NCI-H748 (cell line): Measurements from ENCODE around the gene UBE2E2.

Experiments
- DNase-seq: peaks from one replicate; lab custom pipeline; 2025; ENCODE audit not compliant: unreplicated experiment; lab: John Stamatoyannopoulos, UW

Gene UBE2E2

DNA sequence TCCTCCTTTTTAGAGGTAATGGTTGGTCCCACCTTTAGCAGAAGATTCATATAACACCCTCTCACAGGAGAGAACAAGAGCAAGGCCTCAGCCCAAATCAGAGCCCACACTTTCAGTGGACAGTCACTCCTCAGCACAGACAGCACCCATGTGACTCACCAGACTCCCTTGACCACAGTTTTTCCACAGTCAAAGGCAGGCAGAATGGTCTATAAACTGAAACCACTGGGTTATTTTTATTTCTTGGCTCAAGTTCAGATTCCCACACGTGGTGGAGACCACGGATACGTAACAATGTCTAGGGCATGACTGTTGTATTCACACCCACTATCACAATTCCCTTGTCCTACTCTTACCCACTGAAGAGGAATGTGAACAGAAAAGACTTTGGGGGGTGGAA is 364.8 kb downstream of the UBE2E2 start:
- no peak for DNase-seq

DNA sequence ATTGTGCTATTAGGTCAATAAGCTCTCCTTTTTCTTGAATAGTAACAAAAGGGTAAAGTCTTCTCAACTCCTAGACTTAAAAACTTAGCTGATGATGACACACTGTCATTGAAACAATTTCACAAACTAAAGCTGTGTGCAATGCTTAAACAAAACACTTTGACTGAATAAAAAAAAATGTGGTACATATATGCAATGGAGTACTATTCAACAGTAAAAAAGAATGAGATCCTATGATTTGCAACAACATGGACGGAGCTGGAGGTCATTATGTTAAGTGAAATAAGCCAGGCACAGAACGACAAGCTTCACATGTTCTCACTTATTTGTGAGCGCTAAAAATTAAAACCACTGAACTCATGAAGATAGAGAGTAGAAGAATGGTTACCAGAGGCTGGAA is 370.7 kb downstream of the UBE2E2 start:
- DNase-seq: no peak

DNA sequence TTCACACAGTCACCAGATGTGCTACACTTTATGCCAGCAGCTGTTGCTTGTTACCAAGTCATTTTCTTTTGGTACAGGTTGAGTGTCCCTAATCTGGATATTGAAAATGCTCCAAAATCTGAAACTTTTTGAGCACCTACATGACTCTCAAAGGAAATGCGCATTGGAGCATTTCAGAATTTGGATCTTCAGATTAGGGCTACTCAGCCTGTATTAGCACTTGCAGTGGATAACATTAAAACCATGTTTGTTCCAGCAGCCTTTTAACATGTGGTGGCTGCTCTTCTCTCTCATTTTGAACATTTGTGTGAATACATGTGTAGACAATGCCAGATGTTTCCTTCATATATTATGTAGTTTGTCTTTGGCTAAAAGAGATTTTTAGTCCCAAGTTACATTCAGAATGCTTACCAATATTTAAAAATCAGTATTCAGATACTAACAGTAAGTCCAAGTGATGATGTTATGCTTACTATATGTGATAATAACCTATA is 371.7 kb downstream of the UBE2E2 start:
- DNase-seq: no peak

DNA sequence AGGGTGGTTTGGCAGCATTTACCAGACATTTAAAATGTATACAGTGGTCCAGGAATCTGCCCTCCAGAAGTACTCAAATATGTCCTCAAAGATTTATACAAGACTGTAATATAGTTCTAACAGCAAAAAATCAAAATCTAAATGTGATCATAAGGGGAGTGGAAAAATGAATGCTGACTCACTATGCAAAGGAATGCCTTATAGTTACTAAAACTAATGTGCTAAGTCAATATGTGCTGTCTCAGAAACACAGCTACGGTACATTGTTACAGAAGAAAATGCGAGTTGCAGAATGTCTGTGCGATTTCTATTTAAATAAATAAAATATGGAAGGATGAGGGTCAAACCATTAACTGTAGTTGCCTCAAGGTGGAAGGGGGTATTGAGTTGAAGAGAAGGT is 372.6 kb downstream of the UBE2E2 start:
- DNase-seq: no peak

DNA sequence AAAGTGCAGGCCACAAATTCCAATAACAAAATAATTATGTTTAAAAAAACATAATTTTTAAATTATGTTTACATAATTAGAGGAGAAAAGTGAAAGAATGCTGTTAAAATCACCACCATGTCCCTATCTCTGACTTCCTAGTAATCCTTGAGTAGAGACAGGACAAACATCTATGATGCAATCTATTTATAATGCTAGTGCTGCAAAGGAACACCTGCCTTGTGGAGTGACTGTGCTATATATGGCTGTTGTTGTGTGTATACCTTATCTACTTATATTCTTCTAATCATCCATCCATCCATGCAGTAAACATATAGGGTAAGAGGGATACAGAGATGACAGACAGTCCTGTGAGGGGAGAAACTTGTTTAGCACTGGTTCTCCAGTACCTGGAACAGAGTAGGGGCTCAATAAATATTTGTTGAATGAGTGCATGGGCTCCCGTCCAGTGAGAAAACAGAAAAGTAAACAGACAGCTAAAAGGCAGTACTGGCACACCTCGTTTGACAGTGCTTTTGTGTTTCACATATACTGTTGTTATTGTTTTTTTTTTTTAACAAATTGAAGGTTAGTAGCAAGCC is 373.3 kb downstream of the UBE2E2 start:
- DNase-seq: peak; percentile 86

DNA sequence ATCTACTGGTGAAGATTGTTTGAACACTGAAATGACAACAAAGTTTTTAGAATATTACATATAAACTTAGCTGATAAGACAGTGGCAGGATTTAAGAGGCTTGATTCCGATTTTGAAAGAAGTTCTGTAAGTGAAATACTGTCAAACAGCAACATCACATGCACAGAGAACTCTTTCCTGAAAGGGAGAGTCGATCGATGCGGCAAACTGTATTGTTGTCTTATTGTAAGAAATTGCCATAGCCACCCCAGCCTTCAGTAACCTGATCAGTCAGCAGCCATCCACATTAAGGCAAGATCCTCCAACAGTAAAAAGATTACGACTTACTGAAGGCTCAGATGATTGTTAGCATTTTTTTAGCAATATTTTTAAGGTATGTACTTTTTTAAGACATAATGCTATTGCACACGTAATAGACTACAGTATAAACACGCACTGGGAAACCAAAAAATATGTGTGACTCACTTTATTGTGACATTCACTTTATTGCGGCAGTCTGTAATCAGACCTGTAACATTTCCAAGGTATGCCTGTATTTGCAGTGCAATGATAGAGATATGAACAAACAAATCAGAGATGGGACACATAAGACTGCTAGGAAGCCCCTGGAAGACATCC is 377.1 kb downstream of the UBE2E2 start:
- no peak for DNase-seq

DNA sequence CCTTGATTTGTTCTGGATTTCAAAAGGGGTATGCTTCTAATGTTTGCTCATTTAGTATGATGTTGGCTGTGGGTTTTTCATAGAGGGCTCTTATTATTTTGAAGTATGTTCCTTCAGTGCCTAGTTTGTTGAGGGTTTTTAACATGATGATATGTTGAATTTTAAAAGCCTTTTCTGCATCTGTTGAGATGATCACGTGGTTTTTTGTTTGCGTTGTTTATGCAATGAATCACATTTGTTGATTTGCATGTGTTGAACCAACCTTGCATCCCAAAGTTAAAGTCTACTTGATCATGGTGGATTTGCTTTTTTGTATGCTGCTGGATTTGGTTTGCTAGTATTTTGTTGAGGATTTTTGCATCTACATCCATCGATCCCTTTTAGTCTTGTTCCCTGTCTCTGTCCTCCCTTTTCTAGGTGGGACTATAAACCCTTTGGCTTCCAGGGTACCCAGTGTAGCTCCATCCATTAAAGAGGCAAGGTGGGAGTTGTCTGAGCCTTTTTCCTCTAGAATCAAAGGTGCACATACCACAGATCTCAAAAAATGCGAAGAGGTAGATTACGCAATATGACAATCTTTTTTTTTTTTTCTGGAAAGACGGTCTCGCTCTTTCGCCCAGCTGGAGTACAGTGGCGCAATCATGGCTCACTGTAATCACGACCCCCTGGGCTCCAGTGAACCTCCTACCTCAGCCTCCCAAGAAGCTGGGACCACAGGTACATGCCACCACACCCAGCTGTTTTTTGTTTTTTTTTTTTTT is 381.0 kb downstream of the UBE2E2 start:
- DNase-seq: no peak

DNA sequence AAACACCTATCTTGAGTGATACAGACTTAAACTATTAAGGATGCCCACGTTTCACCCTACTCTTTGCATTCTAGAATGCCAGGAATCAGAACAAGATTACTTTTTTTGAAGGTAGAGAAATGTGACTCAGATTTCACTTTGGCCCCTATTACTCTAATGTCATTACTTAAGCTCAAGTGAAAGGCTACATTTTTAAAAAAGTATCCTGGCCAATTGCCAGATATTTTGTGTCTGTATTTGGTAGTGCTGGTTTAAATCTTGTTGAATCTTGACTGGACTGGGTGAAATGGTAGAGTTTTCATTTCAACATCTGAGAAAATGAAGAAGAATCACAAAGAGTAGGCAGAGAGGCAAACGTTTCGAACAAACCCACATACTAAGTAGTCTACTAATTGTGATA is 384.4 kb downstream of the UBE2E2 start:
- DNase-seq: no peak

DNA sequence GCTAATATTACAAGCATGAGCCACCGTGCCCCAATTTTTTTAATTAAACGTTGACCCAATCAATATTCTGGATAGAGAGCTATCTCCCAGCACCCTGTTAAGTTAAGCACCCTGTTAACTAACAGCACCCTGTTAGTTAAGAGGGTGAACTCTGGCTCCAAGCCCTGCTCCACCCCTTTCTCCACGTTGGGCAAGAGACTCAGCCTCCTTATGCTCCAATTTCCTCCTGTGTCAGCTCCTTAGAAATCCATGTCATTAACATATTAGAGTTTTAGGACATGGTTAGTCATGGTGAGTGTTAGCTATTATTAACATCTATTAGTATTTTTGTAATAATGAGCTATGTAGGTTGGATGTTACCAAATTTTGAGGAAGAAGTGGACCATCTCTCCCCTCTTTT is 385.4 kb downstream of the UBE2E2 start:
- DNase-seq: no peak

DNA sequence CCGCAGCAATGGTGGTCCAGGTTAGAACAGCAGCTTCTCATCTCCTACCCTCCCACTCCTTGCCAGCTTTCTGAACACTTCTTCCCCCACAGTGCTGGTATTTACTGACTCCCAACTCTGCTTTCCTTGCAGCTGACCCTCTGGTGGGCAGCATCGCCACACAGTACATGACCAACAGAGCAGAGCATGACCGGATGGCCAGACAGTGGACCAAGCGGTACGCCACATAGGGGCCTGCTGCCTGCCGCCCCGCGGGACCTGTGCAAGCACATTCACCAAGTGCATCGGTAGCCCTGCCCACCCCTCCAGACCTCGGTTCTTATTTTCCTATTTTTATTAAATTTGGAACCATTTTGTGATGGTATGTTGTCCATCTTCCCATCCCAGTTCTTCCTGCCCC is 386.5 kb downstream of the UBE2E2 start:
- DNase-seq: no peak

DNA sequence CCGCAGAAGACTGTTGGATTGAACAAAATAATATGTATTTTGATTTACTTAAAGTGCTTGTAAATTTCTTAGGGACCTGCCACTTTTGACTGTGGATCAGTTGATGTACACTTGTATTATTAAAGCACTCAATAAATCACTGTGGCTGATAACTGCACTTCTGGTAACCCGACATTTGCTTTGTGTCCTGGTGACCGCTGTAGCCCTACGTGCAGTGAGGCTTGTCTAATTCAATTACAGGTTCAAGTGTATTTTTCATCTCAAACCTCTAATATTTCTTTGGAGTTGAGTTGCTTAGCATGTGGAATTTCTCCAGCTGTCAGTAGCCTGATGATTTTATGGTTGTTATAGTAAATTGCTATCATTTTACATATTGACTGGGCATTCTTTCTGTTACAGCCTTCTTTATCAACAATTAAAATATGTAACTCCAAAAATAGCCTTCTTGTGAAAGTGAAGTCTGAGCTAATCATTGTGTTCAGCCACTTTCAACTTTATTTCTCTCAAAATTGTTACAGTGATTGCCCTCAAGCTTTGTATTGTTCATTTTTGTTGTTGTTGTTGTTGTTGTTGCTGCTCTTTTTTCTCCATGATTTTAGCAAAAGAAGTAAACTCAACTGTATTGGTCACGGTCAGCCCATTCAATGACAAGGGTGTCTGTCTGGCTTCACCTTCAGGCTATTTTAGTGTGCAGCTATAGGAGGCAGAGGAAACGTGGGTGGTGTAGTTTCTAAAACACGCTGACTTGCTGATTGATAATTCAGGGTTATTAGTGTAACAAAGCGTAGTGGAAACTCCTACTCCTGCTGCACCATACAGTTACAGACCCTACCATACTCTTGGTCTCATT is 387.5 kb downstream of the UBE2E2 start:
- no peak for DNase-seq

DNA sequence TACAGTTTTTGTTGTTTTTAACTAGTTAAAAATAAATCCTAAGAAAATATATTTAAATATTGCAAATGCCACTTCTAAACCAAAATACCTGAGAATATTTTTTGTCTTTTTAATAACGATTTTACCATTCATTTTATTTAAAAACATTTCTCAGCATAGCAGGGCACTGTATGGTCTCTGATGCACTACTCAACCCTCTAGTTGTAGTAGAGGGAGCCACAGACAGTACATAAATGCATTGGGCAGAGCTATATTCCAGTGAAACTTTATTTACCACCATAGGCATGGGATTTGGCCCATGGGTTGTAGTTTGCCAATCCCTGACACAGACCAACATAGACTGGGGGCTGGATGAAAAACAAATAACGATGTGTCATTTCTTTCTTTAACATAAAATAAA is 388.2 kb downstream of the UBE2E2 start:
- no peak for DNase-seq

DNA sequence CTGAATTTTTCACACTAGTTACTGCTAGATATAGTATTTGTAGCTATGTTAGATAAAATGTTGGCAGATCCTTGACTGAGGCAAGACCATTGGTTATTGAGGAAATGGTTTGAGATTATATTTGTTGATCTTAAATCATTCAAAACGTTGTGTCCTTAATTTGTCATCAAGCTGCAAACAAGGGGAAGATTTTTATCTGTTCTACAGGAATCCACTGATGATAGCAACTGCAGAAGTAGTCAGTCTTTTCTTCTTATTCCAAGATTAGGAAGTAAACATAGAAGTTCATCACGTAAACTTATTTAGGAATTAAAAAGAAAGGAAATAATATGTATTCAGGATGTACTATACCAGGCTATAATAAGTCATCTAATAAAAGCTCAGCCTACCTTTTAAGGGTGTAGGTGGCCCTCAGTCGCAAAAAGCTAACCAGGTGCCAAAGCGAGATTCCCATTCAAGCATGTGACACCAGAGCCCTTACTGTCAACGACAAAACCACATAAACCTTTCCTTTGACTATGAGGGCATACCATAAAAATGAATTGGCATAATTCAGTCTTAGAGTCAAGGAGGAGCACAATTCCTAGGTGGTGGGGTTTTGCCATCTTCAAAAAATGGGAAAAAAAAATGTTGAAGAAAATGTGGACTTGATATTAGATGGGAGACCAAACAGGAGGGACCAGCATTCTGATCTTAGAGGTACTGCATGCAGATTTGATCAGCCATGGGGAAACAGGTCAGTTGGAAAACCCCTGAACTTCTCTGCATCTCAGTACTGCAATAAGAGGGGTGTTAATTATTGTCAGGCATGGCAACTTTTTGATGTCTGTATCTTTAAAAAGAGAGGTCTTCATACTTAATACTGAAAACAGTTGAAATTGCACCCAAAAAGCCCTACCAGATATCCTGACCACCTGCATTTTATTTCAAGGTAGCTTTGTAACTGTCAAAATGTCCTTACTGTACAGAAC is 390.1 kb downstream of the UBE2E2 start:
- no peak for DNase-seq

DNA sequence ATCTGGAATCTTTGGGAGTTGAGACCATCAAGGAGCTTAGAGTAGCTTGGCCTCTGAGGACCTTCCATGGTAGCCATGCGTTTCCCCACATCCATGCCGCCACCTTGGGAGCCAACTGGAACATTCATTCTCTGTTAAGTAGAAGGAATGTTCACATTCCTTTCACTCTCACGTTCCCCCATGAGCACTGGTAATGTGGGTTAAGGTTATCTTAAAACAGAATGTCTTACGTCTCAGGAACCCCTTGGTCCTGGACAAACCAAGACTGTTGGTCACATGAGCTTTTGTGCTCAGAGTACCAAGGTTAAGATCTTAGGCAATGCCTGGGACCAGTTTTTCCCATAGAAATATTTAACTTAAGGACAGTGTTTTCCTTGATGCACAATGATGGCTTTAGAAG is 390.9 kb downstream of the UBE2E2 start:
- no peak for DNase-seq

DNA sequence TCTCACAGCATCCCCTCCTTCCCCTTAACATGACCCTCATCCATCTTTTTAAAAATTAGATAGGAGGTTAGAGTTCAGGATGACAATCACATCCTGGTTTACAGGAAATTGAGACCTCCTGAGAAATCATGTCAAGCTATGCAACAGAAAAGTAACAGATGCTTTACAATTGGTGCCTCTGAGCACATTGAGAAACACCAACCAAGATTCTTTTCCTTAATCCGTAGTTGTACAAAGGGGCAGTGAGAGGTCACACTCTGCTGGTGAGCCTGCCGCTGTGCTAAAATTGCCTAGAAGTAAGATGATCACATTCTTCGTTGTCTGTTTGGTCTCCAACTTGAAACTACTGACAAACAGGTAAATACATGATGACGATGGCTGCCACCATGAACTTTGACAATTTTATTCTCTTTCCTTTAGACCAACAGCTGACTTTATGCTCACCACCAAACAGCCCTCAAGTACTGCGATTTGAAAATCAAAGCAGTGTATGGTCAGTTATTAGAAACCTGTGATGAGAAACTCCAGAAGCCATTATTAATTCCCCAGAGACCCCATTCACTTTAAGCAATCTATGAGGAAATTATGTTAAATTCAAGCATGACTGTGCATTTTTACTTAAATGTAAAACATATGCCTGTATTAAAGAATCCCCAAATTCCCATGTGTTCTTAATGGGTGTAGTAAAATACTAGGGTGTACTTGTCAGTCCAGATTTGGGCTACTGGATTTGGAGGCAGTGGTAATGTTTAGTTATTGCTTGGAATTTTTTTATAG is 392.0 kb downstream of the UBE2E2 start:
- DNase-seq: no peak

DNA sequence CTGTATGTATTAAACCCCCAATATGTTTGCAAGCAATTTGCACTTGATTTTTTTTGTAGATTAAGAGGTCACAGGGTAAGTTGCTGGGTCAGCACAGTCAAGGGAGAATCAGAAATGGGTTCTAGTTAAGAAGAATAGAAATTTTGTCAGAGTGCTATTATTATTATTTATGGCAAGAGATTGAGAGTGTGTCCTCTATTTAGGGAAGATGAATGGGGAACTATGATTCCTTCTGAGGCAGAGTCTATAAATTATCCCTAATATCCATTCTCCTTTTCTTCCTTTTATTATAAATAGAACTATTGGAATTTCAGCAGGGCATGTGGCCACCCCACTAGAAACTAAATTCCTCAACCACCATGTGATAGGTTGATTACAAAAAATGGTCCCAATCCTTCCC is 392.7 kb downstream of the UBE2E2 start:
- no peak for DNase-seq

DNA sequence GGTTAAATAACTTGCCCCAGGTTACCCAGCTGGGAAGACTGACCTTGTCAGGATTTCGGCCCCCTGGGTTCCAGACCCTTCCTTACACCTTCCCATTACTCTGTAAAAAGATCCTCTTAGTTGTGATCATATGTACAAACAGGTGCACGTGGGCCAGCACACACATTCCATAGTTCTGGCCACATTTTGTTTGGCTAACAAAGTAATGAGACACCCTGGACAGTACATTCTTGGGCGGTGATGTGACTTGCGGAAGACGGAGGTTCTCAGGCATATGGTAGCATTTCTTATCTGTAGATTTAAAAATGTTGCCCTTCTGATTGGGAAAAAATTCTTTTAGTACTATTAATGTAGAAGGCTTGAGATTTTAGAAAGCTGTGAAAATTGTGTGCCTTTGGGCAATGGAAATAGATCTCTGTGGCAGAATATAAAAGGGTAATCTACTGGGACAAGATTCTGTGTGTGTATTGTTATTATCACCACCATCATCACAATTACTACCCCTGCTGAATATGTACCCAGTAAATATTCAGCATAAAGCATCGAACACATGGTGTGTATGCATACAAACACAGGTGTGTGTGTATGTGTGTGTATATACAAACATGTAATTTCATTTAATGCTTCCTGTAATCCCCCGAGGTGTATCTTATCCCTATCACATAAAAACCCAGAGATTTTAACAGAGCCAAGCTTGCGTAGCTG is 397.2 kb downstream of the UBE2E2 start:
- DNase-seq: peak; percentile 68

DNA sequence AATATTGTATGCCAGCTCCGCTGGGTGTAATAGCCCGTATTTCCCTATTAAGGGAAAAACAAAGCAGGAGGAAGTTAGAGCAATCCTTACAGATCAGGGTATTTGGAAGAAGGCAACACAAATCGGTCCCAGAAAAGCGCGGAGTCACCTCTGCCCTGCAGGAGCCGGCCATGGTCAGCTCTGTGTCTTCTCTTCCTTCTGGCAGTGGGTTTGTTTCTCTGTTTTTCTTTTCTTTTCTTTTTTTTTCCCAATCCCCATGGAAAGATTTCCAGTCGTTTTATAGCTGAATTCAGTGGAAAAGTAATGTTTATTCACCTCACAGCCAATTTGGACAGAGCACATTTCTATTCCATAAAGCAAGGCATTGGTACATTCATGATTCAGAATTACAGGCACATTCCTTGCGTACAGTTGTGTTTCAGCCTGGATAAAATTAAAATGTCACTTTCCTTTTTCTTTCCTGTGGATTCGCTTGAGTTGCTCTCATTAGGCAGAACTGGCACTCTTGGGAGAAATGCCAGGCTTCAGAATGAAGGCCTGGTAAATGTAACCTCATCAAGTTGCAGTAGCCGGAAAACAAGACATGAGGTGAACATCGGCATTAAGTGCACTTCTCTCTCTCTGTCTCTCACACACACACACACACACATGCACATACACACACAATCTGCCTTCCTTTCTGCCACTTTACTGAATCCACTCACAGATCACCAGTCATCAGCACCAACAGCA is 398.1 kb downstream of the UBE2E2 start:
- no peak for DNase-seq
